GM20431 (cell line): ENCODE data around the gene SLC25A5.
"Not testable (repeated sequence)": the region's sequence is repeated elsewhere in the genome, so short reads cannot be mapped to it uniquely, and the experiment has no call there.

Source experiments
- in situ Hi-C: fragments of 300-500 bp; cut with MseI, MboI; formaldehyde crosslinking; loops from one replicate; pipeline ENCODE4 v1.15.0; 2020; ENCODE audit warnings: low sequenced_read_pairs; ENCODE audit not compliant: unreplicated experiment

Gene SLC25A5

GRCh38 chrX:119475389-119476101 is 7.3 kb downstream of the SLC25A5 start:
- in situ Hi-C loops: no loop called here

- in situ Hi-C loops: no loop called here
These were observed 9.6 kb downstream of the SLC25A5 start for GRCh38 chrX:119477812-119478232.

- in situ Hi-C loops: no loop called here
These were observed 10.3 kb downstream of the SLC25A5 start for GRCh38 chrX:119478504-119478903.

GRCh38 chrX:119479845-119480244 is 11.6 kb downstream of the SLC25A5 start:
- in situ Hi-C loops: no loop called here

- in situ Hi-C loops: no loop called here
These were observed 13.1 kb downstream of the SLC25A5 start for GRCh38 chrX:119481323-119481801.

GRCh38 chrX:119482041-119482440 is 13.8 kb downstream of the SLC25A5 start:
- in situ Hi-C loops: no loop called here

GRCh38 chrX:119482481-119483480 is 14.5 kb downstream of the SLC25A5 start:
- in situ Hi-C loops: no loop called here

- in situ Hi-C loops: no loop called here
These were observed 18.5 kb downstream of the SLC25A5 start for GRCh38 chrX:119486745-119487144.

- in situ Hi-C loops: not testable (repeated sequence)
These were observed 19.5 kb downstream of the SLC25A5 start for GRCh38 chrX:119487766-119488165.

GRCh38 chrX:119488749-119489148 is 20.5 kb downstream of the SLC25A5 start:
- in situ Hi-C loops: no loop called here

GRCh38 chrX:119489212-119490074 is 21.2 kb downstream of the SLC25A5 start:
- in situ Hi-C loops: no loop called here

- in situ Hi-C loops: no loop called here
These were observed 24.2 kb downstream of the SLC25A5 start for GRCh38 chrX:119492463-119492862.

GRCh38 chrX:119493851-119494495 is 25.7 kb downstream of the SLC25A5 start:
- in situ Hi-C loops: not testable (repeated sequence)

GRCh38 chrX:119495734-119496726 is 27.8 kb downstream of the SLC25A5 start:
- in situ Hi-C loops: no loop called here

- in situ Hi-C loops: no loop called here
These were observed 28.9 kb downstream of the SLC25A5 start for GRCh38 chrX:119497185-119497584.

- in situ Hi-C loops: loop anchor here (25.0 kb wide), 1 partner anchor 237 kb away; no protein-coding TSS in a partner anchor
These were observed 32.0 kb downstream of the SLC25A5 start for GRCh38 chrX:119500061-119500800.

- in situ Hi-C loops: loop anchor here (25.0 kb wide), 1 partner anchor 236 kb away; no protein-coding TSS in a partner anchor
These were observed 33.4 kb downstream of the SLC25A5 start for GRCh38 chrX:119501511-119502148.
